Measurements from ENCODE around the gene RABL3. TPM values are rescaled to one million over a fixed set of nuclear protein-coding genes. Genes with fewer than 3 reads are reported as not detected.

The RABL3 gene
- total RNA-seq, 2 donors from 2014 or later, result 29.7 to 32.0 TPM

DNA sequence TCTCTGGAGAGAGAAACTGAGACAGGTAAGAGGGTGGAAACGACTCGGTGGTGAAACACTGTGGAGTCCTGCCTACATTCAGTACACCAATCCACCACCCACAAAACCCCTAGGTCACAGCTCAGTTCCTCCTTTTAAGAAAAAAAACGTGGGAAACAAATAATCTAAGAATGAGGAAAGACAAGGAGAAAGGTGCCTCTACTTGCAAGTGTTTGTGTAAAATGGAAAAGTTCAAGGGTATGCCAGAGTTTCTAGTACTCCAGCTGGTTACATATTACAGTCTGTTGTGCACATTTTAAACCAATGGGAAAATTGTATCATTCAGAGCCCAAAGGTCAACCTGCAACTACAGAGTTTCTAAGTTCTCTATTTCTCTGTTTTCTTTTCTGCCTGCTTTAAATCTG, 92.5 kb downstream of the RABL3 start:
- H3K4me3 ChIP-seq, result no peak overlapping the region
- TF ChIP-seq, protein P1, sequence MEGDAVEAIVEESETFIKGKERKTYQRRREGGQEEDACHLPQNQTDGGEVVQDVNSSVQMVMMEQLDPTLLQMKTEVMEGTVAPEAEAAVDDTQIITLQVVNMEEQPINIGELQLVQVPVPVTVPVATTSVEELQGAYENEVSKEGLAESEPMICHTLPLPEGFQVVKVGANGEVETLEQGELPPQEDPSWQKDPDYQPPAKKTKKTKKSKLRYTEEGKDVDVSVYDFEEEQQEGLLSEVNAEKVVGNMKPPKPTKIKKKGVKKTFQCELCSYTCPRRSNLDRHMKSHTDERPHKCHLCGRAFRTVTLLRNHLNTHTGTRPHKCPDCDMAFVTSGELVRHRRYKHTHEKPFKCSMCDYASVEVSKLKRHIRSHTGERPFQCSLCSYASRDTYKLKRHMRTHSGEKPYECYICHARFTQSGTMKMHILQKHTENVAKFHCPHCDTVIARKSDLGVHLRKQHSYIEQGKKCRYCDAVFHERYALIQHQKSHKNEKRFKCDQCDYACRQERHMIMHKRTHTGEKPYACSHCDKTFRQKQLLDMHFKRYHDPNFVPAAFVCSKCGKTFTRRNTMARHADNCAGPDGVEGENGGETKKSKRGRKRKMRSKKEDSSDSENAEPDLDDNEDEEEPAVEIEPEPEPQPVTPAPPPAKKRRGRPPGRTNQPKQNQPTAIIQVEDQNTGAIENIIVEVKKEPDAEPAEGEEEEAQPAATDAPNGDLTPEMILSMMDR (IDR thresholded peaks at IDR 0.05), result no peak
- ATAC-seq (ENCODE audit: insufficient number of reproducible peaks, low FRiP score, low read depth), result no peak
- no peaks in the 10 kb centered on the region for H3K9me3 ChIP-seq
- H3K4me1 ChIP-seq (ENCODE audit: control insufficient read depth in 1 of 2, low read depth in 2 of 2), result peaks cover 0 to 12% of the 10 kb centered on the region in 2 donors
- DNase-seq (ENCODE audit: low spot score), result no peak
- H3K27ac ChIP-seq, result no peak overlapping the region
- no peaks in the 10 kb centered on the region for H3K27me3 ChIP-seq (replicated peaks; ENCODE audit: insufficient read depth)
- no peaks in the 10 kb centered on the region for H3K36me3 ChIP-seq

DNA sequence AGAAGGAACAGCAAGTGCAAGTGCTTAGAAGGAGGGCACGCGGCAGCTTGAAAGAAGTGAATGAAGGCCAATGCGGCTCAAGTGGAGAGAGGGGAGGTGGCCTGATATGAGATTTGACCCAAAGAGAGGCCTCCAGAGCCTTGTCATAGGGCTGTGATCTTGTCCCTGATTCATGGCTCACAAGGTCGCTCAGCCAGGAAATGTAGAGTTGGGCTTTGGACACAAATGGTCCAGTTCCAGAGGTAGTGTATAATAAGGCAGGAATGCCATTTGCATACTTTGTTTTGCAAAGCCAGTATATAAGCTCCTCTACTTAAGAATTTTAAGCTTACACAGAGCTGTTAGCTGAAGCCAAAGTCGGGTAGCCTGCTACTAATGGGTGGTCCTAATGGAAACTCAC, 94.0 kb downstream of the RABL3 start:
- Histone ChIP-seq H3K4me3 (no peak overlapping the region), H3K9me3 (no peaks in the 10 kb centered on the region), H3K27me3 (replicated peaks; ENCODE audit: insufficient read depth) (no peaks in the 10 kb centered on the region), H3K27ac (no peak overlapping the region), H3K36me3 (no peaks in the 10 kb centered on the region), H3K4me1 (ENCODE audit: control insufficient read depth in 1 of 2, low read depth in 2 of 2) (peaks cover 0 to 12% of the 10 kb centered on the region in 2 donors)
- ATAC-seq (ENCODE audit: insufficient number of reproducible peaks, low FRiP score, low read depth) (no peak), DNase-seq (ENCODE audit: low spot score) (no peak)
- TF ChIP-seq, protein P1 (IDR thresholded peaks at IDR 0.05), result no peak

DNA sequence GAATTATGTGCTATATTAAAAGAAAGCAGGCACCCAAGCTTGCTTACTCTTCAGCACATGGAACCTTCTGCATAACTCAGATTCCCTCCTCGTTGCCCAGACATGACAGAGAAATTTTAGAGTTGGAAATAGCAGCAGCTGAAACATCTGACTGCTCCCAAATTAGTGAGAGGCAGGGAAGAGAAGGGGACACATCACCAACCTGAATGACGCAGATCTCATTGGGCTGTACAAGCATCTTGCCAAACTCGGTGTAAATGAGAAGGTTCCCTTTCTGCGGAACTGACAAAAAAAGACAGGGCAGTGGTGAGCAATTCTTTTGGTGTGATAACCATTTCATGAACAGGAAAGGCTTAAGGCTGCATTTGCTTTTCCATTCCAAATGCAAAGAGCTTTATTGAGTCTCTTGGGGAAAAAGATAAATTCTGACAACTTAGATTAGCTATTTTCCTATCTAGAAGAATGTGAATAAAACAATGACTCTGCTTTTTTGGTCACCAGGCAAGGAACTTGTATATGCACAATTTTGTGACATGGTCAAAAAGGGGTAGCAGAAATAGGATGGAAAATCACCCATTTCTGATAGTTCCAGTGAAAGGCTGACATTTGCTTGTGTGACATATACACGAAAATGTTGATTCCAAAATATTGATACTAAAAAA, 95.4 kb downstream of the RABL3 start:
- H3K9me3 ChIP-seq, result no peaks in the 10 kb centered on the region
- no peaks in the 10 kb centered on the region for H3K36me3 ChIP-seq
- H3K4me3 ChIP-seq, result no peak overlapping the region
- H3K4me1 ChIP-seq (ENCODE audit: control insufficient read depth in 1 of 2, low read depth in 2 of 2), result no peaks in the 10 kb centered on the region
- DNase-seq (ENCODE audit: low spot score) (no peak), ATAC-seq (ENCODE audit: insufficient number of reproducible peaks, low FRiP score, low read depth) (no peak)
- no peak overlapping the region for H3K27ac ChIP-seq
- TF ChIP-seq, protein P1 (IDR thresholded peaks at IDR 0.05), result no peak
- H3K27me3 ChIP-seq (replicated peaks; ENCODE audit: insufficient read depth), result no peaks in the 10 kb centered on the region

DNA sequence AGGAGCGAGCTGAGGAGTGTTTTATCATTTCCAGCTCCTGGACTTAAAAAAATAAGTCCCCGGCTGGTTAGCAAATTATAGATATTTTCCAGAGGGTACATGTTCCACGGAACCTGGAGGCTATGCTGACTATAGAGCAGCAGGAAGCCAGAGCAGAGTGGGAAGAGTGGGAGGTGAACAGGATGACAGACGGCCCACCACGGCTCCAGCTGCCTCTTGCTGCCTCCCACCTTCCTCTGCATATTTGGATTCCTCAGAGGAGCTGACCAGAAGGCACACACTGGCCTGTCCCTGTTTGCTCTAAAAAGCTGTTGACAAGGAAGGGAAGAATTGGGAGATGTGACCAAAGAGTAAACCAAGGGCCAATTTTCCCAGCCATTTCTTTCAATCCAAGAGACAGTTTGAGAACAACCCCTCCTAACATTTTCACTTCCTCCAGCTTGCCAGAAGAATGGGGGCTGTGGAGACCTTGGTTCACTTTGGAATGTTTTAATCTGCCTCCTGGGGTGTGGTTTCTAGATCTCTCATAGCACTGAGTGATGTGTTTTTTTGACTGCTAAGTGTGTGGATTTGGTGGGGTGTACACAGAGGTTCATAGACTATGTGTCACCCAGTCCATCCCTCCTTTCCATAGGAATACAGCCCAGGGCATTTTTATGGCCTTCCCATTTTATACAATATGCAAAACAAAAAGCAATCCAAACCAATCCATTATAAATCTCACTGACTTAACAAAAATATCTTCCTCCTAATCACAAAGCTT, 97.1 kb downstream of the RABL3 start:
- Histone ChIP-seq H3K27me3 (replicated peaks; ENCODE audit: insufficient read depth) (no peaks in the 10 kb centered on the region), H3K4me1 (ENCODE audit: control insufficient read depth in 1 of 2, low read depth in 2 of 2) (no peaks in the 10 kb centered on the region), H3K9me3 (no peaks in the 10 kb centered on the region), H3K36me3 (no peaks in the 10 kb centered on the region), H3K27ac (no peak overlapping the region), H3K4me3 (no peak overlapping the region)
- TF ChIP-seq, protein P1 (IDR thresholded peaks at IDR 0.05), result no peak
- DNase-seq (ENCODE audit: low spot score) (no peak), ATAC-seq (ENCODE audit: insufficient number of reproducible peaks, low FRiP score, low read depth) (no peak)

DNA sequence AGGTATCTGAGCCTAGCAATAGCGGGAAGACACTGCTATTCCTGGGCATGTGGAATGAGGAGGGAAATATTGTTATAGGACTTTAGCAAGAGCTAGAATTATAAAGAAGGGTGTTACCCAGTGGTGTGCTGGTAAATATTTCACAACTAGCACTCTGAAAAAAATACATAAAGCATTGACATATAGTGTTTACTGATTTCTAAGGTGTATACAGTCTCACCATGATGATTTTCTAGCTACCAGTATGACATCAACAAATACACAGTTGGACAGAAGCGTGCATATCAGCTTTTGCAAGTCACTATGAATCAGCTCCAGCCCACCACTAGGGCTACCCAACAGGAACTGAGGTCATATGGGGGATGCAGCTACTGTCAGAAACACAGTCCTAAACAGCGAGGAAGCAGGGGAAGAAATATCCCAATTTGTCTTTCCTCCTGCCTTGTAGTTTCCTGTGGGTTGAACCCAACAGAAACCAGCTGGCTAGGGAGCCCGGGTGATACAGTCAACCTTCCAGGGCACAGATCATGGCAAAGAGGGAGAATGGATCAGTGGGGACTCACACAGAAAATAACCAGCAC, 99.9 kb downstream of the RABL3 start:
- Histone ChIP-seq H3K4me1 (ENCODE audit: control insufficient read depth in 1 of 2, low read depth in 2 of 2) (no peaks in the 10 kb centered on the region), H3K4me3 (no peak overlapping the region), H3K27me3 (replicated peaks; ENCODE audit: insufficient read depth) (no peaks in the 10 kb centered on the region), H3K9me3 (no peaks in the 10 kb centered on the region), H3K27ac (no peak overlapping the region), H3K36me3 (no peaks in the 10 kb centered on the region)
- TF ChIP-seq, protein P1 (IDR thresholded peaks at IDR 0.05), result no peak
- ATAC-seq (ENCODE audit: insufficient number of reproducible peaks, low FRiP score, low read depth), result no peak
- DNase-seq (ENCODE audit: low spot score), result no peak
